GM23338 (cell line): ENCODE measurements around the gene SHROOM2. TPM values are rescaled to one million over a fixed set of nuclear protein-coding genes. Genes with fewer than 3 reads are reported as not detected.

Source experiments
- ATAC-seq: fragments of 200-7000 bp; cut with Tn5 transposase; 3 replicates; pipeline ENCODE4 v1.9.1; 2020
- DNase-seq: peaks from one replicate; pipeline ENCODE4 v3.0.0-alpha.2; 2015; ENCODE audit warnings: low spot score
- H2AFZ ChIP-seq: fragments of 200-600 bp; sonication (generic); 2 replicates; pipeline ENCODE4 v1.8.0; 2016; ENCODE audit warnings: antibody characterized with exemption, mild to moderate bottlenecking, moderate library complexity
- H3F3A ChIP-seq: fragments of 200-600 bp; sonication (generic); replicated peaks from 2 replicates; pipeline ENCODE4 v1.8.0; 2017; ENCODE audit warnings: antibody characterized with exemption, mixed run types, low read depth
- H3K27ac ChIP-seq: fragments of 200-600 bp; sonication (generic); 2 replicates; pipeline ENCODE4 v1.6.1; 2016; ENCODE audit warnings: low read depth
- H3K27me3 ChIP-seq: fragments of 200-600 bp; sonication (generic); 2 replicates; pipeline ENCODE4 v1.8.0; 2016; ENCODE audit warnings: mild to moderate bottlenecking, mixed run types, moderate library complexity; ENCODE audit not compliant: insufficient read depth
- H3K36me3 ChIP-seq: fragments of 200-600 bp; sonication (generic); 2 replicates; pipeline ENCODE4 v1.8.0; 2016; ENCODE audit warnings: mild to moderate bottlenecking; ENCODE audit not compliant: insufficient read depth
- H3K4me1 ChIP-seq: fragments of 200-600 bp; sonication (generic); 2 replicates; pipeline ENCODE4 v1.8.0; 2016; ENCODE audit warnings: mild to moderate bottlenecking, moderate library complexity; ENCODE audit not compliant: insufficient read depth
- H3K4me2 ChIP-seq: fragments of 200-600 bp; sonication (generic); 2 replicates; pipeline ENCODE4 v1.7.1; 2017; ENCODE audit warnings: mixed run types
- H3K4me3 ChIP-seq: fragments of 200-600 bp; sonication (generic); 2 replicates; pipeline ENCODE4 v1.6.1; 2016; ENCODE audit warnings: mixed run types
- H3K79me2 ChIP-seq: fragments of 200-600 bp; sonication (generic); replicated peaks from 2 replicates; pipeline ENCODE4 v1.8.0; 2017; ENCODE audit warnings: mild to moderate bottlenecking; ENCODE audit not compliant: insufficient read depth
- H3K9me2 ChIP-seq: fragments of 200-600 bp; sonication (generic); 2 replicates; pipeline ENCODE4 v1.8.0; 2017; ENCODE audit not compliant: insufficient read depth
- H4K20me1 ChIP-seq: fragments of 200-600 bp; sonication (generic); replicated peaks from 2 replicates; pipeline ENCODE4 v1.8.0; 2017; ENCODE audit warnings: mild to moderate bottlenecking; ENCODE audit not compliant: insufficient read depth
- H3K27ac Mint-ChIP-seq: 2 replicates; pipeline ENCODE4 v1.8.0; 2020; ENCODE audit warnings: inconsistent platforms, mild to moderate bottlenecking, moderate library complexity, mixed read lengths
- H3K27me3 Mint-ChIP-seq: 3 replicates; pipeline ENCODE4 v1.8.0; 2022; ENCODE audit warnings: low read depth, mild to moderate bottlenecking, moderate library complexity, mixed read lengths, inconsistent platforms; ENCODE audit not compliant: insufficient read depth, poor library complexity
- H3K36me3 Mint-ChIP-seq: 3 replicates; pipeline ENCODE4 v1.8.0; 2021; ENCODE audit warnings: low read depth, mild to moderate bottlenecking, inconsistent platforms, moderate library complexity, mixed read lengths
- H3K4me1 Mint-ChIP-seq: 3 replicates; pipeline ENCODE4 v1.8.0; 2020; ENCODE audit warnings: mild to moderate bottlenecking, inconsistent platforms, mixed read lengths
- H3K4me3 Mint-ChIP-seq: 3 replicates; pipeline ENCODE4 v1.8.0; 2021; ENCODE audit warnings: moderate library complexity, mild to moderate bottlenecking, inconsistent platforms, mixed read lengths
- H3K9me3 Mint-ChIP-seq: 3 replicates; pipeline ENCODE4 v1.8.0; 2020; ENCODE audit warnings: moderate library complexity, mild to moderate bottlenecking, inconsistent platforms, mixed read lengths
- CTCF ChIP-seq, 2 experiments: fragments of 200-600 bp in 1 of 2; sonication (generic) in 1 of 2; conservative IDR thresholded peaks; 2 replicates each; pipeline versions ENCODE4 v1.5.1 to v1.6.1; 2016 to 2017; ENCODE audit warnings: antibody characterized with exemption in 2 of 2, low read depth in 2 of 2, mild to moderate bottlenecking in 2 of 2, moderate library complexity in 1 of 2
- ETS1 ChIP-seq: IDR thresholded peaks from 2 replicates; pipeline ENCODE4 v1.6.1; 2016; ENCODE audit warnings: antibody characterized with exemption
- EZH2 ChIP-seq: fragments of 200-600 bp; sonication (generic); IDR thresholded peaks from one replicate; pipeline ENCODE4 v1.8.0; 2017; ENCODE audit warnings: antibody characterized with exemption, mild to moderate bottlenecking, low read depth; ENCODE audit not compliant: unreplicated experiment
- EZH2phosphoT487 ChIP-seq: fragments of 200-600 bp; sonication (generic); IDR thresholded peaks from one replicate; pipeline ENCODE4 v1.8.1; 2018; ENCODE audit warnings: antibody characterized with exemption; ENCODE audit not compliant: unreplicated experiment
- JUNB ChIP-seq: IDR thresholded peaks from one replicate; pipeline ENCODE4 v1.6.1; 2016; ENCODE audit warnings: antibody characterized with exemption; ENCODE audit not compliant: unreplicated experiment
- NANOG ChIP-seq: IDR thresholded peaks from 2 replicates; pipeline ENCODE4 v1.6.1; 2016; ENCODE audit warnings: antibody characterized with exemption, borderline replicate concordance
- POLR2AphosphoS5 ChIP-seq: IDR thresholded peaks from 2 replicates; pipeline ENCODE4 v1.6.1; 2016; ENCODE audit warnings: antibody characterized with exemption, low read depth
- REST ChIP-seq: IDR thresholded peaks from one replicate; pipeline ENCODE4 v1.6.1; 2018; ENCODE audit warnings: antibody characterized with exemption; ENCODE audit not compliant: unreplicated experiment
- STAT1 ChIP-seq: IDR thresholded peaks from one replicate; pipeline ENCODE4 v1.6.1; 2016; ENCODE audit warnings: antibody characterized with exemption; ENCODE audit not compliant: unreplicated experiment
- ZNF114 ChIP-seq: fragments of 250-450 bp; sonication (Bioruptor Pico); IDR thresholded peaks from 2 replicates; pipeline ENCODE4 v1.5.0; 2020; ENCODE audit warnings: mild to moderate bottlenecking, moderate library complexity
- ZNF331 ChIP-seq: fragments of 250-450 bp; sonication (Bioruptor Pico); IDR thresholded peaks from 2 replicates; pipeline ENCODE4 v1.5.0; 2020; ENCODE audit warnings: low read depth, mild to moderate bottlenecking, moderate library complexity
- ZNF462 ChIP-seq: fragments of 250-450 bp; sonication (Bioruptor Pico); IDR thresholded peaks from 2 replicates; pipeline ENCODE4 v1.5.0; 2020; ENCODE audit warnings: mild to moderate bottlenecking, moderate library complexity
- polyA plus RNA-seq: library from polyadenylated mRNA; unstranded; fragments of >200 nt; fragmentation: Nextera tagmentation; extraction: Ambion mirVana; gene quantifications from 2 replicates; pipeline ENCODE4 v1.2.1, GENCODE V29; 2016
- total RNA-seq: library from RNA; depleted of rRNA; stranded (reverse); fragments of >200 nt; shearing (Covaris generic); gene quantifications from 2 replicates; pipeline ENCODE4 v1.2.3, GENCODE V29; 2014

SHROOM2 gene
- total and polyA plus RNA-seq, 2 experiments from 2014 or later: 3.5 to 15.8 TPM

GRCh38 chrX:9790866-9791265 lies 4.6 kb downstream of the SHROOM2 start:
- H3K4me3 ChIP-seq: 0 out of 2 replicates have a peak overlapping the region, but pooled peaks have one; percentile 9
- no peaks in the 10 kb centered on the region; the same call in 1 of the 2 replicates for H4K20me1 ChIP-seq
- Mint-ChIP-seq H3K4me3 (no peak overlapping the region), H3K27me3 (peaks cover 10% of the 10 kb centered on the region), H3K36me3 (peaks cover 10% of the 10 kb centered on the region), H3K4me1 (peaks cover 40% of the 10 kb centered on the region), H3K9me3 (peaks cover 9% of the 10 kb centered on the region; the same call in 2 of the 3 replicates), H3K27ac (peak overlapping the region; percentile 45; the same call in 1 of the 2 replicates)
- DNase-seq (no peak), ATAC-seq (no peak)
- H3K36me3 ChIP-seq: no peaks in the 10 kb centered on the region
- H3K79me2 ChIP-seq: peaks cover 72% of the 10 kb centered on the region
- no peaks in the 10 kb centered on the region for H3F3A ChIP-seq
- peaks cover 38% of the 10 kb centered on the region for H3K4me1 ChIP-seq
- H3K27ac ChIP-seq: 0 out of 2 replicates have a peak overlapping the region, but pooled peaks have one; percentile 66
- no peak overlapping the region for H2AFZ ChIP-seq
- TF ChIP-seq NANOG: no peak
- TF ChIP-seq STAT1: no peak
- TF ChIP-seq CTCF (conservative IDR thresholded peaks at IDR 0.05; ENCODE audit: low read depth in 2 of 2): no peak
- TF ChIP-seq ETS1: no peak
- no peak for TF ChIP-seq EZH2
- no peak for TF ChIP-seq ZNF114 (CRISPR knock-in tag)
- TF ChIP-seq JUNB: no peak
- no peak for TF ChIP-seq REST
- no peak for TF ChIP-seq EZH2phosphoT487
- no peak for TF ChIP-seq ZNF462 (CRISPR knock-in tag)
- TF ChIP-seq ZNF331: no peak
- no peak for TF ChIP-seq POLR2AphosphoS5
- peak overlapping the region; percentile 74; the same call in 1 of the 2 replicates for H3K4me2 ChIP-seq
- H3K27me3 ChIP-seq: peaks cover 8% of the 10 kb centered on the region; the same call in 1 of the 2 replicates
- H3K9me2 ChIP-seq: no peaks in the 10 kb centered on the region
